GM23338 (cell line): ENCODE measurements around the gene ZNF841. TPM values are rescaled to one million over a fixed set of nuclear protein-coding genes. Genes with fewer than 3 reads are reported as not detected.

Experiments
- ATAC-seq: fragments of 200-7000 bp; cut with Tn5 transposase; 3 replicates; pipeline ENCODE4 v1.9.1; 2020
- DNase-seq: peaks from one replicate; pipeline ENCODE4 v3.0.0-alpha.2; 2015; ENCODE audit warnings: low spot score
- H2AFZ ChIP-seq: fragments of 200-600 bp; sonication (generic); 2 replicates; pipeline ENCODE4 v1.8.0; 2016; ENCODE audit warnings: antibody characterized with exemption, mild to moderate bottlenecking, moderate library complexity
- H3F3A ChIP-seq: fragments of 200-600 bp; sonication (generic); replicated peaks from 2 replicates; pipeline ENCODE4 v1.8.0; 2017; ENCODE audit warnings: antibody characterized with exemption, mixed run types, low read depth
- H3K27ac ChIP-seq: fragments of 200-600 bp; sonication (generic); 2 replicates; pipeline ENCODE4 v1.6.1; 2016; ENCODE audit warnings: low read depth
- H3K27me3 ChIP-seq: fragments of 200-600 bp; sonication (generic); 2 replicates; pipeline ENCODE4 v1.8.0; 2016; ENCODE audit warnings: mild to moderate bottlenecking, mixed run types, moderate library complexity; ENCODE audit not compliant: insufficient read depth
- H3K36me3 ChIP-seq: fragments of 200-600 bp; sonication (generic); 2 replicates; pipeline ENCODE4 v1.8.0; 2016; ENCODE audit warnings: mild to moderate bottlenecking; ENCODE audit not compliant: insufficient read depth
- H3K4me1 ChIP-seq: fragments of 200-600 bp; sonication (generic); 2 replicates; pipeline ENCODE4 v1.8.0; 2016; ENCODE audit warnings: mild to moderate bottlenecking, moderate library complexity; ENCODE audit not compliant: insufficient read depth
- H3K4me2 ChIP-seq: fragments of 200-600 bp; sonication (generic); 2 replicates; pipeline ENCODE4 v1.7.1; 2017; ENCODE audit warnings: mixed run types
- H3K4me3 ChIP-seq: fragments of 200-600 bp; sonication (generic); 2 replicates; pipeline ENCODE4 v1.6.1; 2016; ENCODE audit warnings: mixed run types
- H3K79me2 ChIP-seq: fragments of 200-600 bp; sonication (generic); replicated peaks from 2 replicates; pipeline ENCODE4 v1.8.0; 2017; ENCODE audit warnings: mild to moderate bottlenecking; ENCODE audit not compliant: insufficient read depth
- H3K9me2 ChIP-seq: fragments of 200-600 bp; sonication (generic); 2 replicates; pipeline ENCODE4 v1.8.0; 2017; ENCODE audit not compliant: insufficient read depth
- H4K20me1 ChIP-seq: fragments of 200-600 bp; sonication (generic); replicated peaks from 2 replicates; pipeline ENCODE4 v1.8.0; 2017; ENCODE audit warnings: mild to moderate bottlenecking; ENCODE audit not compliant: insufficient read depth
- H3K27ac Mint-ChIP-seq: 2 replicates; pipeline ENCODE4 v1.8.0; 2020; ENCODE audit warnings: inconsistent platforms, mild to moderate bottlenecking, moderate library complexity, mixed read lengths
- H3K27me3 Mint-ChIP-seq: 3 replicates; pipeline ENCODE4 v1.8.0; 2022; ENCODE audit warnings: low read depth, mild to moderate bottlenecking, moderate library complexity, mixed read lengths, inconsistent platforms; ENCODE audit not compliant: insufficient read depth, poor library complexity
- H3K36me3 Mint-ChIP-seq: 3 replicates; pipeline ENCODE4 v1.8.0; 2021; ENCODE audit warnings: low read depth, mild to moderate bottlenecking, inconsistent platforms, moderate library complexity, mixed read lengths
- H3K4me1 Mint-ChIP-seq: 3 replicates; pipeline ENCODE4 v1.8.0; 2020; ENCODE audit warnings: mild to moderate bottlenecking, inconsistent platforms, mixed read lengths
- H3K4me3 Mint-ChIP-seq: 3 replicates; pipeline ENCODE4 v1.8.0; 2021; ENCODE audit warnings: moderate library complexity, mild to moderate bottlenecking, inconsistent platforms, mixed read lengths
- H3K9me3 Mint-ChIP-seq: 3 replicates; pipeline ENCODE4 v1.8.0; 2020; ENCODE audit warnings: moderate library complexity, mild to moderate bottlenecking, inconsistent platforms, mixed read lengths
- CREB1 ChIP-seq: fragments of 250-450 bp; sonication (Bioruptor Pico); IDR thresholded peaks from 2 replicates; pipeline ENCODE4 v1.5.0; 2020; ENCODE audit warnings: low read depth, mild to moderate bottlenecking, moderate library complexity
- EZH2 ChIP-seq: fragments of 200-600 bp; sonication (generic); IDR thresholded peaks from one replicate; pipeline ENCODE4 v1.8.0; 2017; ENCODE audit warnings: antibody characterized with exemption, mild to moderate bottlenecking, low read depth; ENCODE audit not compliant: unreplicated experiment
- NANOG ChIP-seq: IDR thresholded peaks from 2 replicates; pipeline ENCODE4 v1.6.1; 2016; ENCODE audit warnings: antibody characterized with exemption, borderline replicate concordance
- polyA plus RNA-seq: library from polyadenylated mRNA; unstranded; fragments of >200 nt; fragmentation: Nextera tagmentation; extraction: Ambion mirVana; gene quantifications from 2 replicates; pipeline ENCODE4 v1.2.1, GENCODE V29; 2016
- total RNA-seq: library from RNA; depleted of rRNA; stranded (reverse); fragments of >200 nt; shearing (Covaris generic); gene quantifications from 2 replicates; pipeline ENCODE4 v1.2.3, GENCODE V29; 2014
- TF ChIP-seq, protein P1 (sequence below): IDR thresholded peaks from one replicate; pipeline ENCODE4 v1.6.1; 2018; ENCODE audit warnings: antibody characterized with exemption; ENCODE audit not compliant: unreplicated experiment
- TF ChIP-seq, protein P2 (sequence below), 2 experiments: fragments of 200-600 bp in 1 of 2; sonication (generic) in 1 of 2; conservative IDR thresholded peaks; 2 replicates each; pipeline versions ENCODE4 v1.5.1 to v1.6.1; 2016 to 2017; ENCODE audit warnings: antibody characterized with exemption in 2 of 2, low read depth in 2 of 2, mild to moderate bottlenecking in 2 of 2, moderate library complexity in 1 of 2

Gene ZNF841
- total and polyA plus RNA-seq, 2 experiments from 2014 or later = 5.3 to 12.8 TPM

DNA sequence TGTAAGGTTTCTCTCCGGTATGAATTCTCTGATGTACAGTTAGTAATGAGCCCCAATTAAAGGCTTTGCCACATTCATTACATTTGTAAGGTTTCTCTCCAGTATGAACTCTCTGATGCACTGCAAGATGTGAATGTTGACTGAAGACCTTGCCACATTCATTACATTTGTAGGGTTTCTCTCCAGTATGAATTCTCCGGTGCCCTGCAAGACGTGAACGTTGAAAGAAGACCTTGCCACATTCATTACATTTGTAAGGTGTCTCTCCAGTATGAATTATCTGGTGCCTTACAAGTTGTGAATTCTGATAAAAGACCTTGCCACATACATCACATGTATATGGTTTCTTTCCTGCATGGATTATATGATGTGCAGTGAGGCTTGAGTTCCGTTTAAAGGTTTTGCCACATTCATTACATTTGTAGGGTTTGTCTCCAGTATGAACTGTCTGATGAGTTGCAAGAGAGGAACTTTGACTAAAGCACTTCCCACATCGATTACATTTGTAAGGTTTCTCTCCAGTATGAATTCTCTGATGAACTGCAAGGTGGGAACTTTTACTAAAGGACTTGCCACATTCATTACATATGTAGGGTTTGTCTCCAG, 29.2 kb downstream of the ZNF841 start:
- no peak overlapping the region for H3K4me2 ChIP-seq
- no peaks in the 10 kb centered on the region for H3K79me2 ChIP-seq
- TF ChIP-seq, protein P1, sequence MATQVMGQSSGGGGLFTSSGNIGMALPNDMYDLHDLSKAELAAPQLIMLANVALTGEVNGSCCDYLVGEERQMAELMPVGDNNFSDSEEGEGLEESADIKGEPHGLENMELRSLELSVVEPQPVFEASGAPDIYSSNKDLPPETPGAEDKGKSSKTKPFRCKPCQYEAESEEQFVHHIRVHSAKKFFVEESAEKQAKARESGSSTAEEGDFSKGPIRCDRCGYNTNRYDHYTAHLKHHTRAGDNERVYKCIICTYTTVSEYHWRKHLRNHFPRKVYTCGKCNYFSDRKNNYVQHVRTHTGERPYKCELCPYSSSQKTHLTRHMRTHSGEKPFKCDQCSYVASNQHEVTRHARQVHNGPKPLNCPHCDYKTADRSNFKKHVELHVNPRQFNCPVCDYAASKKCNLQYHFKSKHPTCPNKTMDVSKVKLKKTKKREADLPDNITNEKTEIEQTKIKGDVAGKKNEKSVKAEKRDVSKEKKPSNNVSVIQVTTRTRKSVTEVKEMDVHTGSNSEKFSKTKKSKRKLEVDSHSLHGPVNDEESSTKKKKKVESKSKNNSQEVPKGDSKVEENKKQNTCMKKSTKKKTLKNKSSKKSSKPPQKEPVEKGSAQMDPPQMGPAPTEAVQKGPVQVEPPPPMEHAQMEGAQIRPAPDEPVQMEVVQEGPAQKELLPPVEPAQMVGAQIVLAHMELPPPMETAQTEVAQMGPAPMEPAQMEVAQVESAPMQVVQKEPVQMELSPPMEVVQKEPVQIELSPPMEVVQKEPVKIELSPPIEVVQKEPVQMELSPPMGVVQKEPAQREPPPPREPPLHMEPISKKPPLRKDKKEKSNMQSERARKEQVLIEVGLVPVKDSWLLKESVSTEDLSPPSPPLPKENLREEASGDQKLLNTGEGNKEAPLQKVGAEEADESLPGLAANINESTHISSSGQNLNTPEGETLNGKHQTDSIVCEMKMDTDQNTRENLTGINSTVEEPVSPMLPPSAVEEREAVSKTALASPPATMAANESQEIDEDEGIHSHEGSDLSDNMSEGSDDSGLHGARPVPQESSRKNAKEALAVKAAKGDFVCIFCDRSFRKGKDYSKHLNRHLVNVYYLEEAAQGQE = no peak
- no peak for TF ChIP-seq NANOG
- peaks cover 59% of the 10 kb centered on the region for H3K36me3 ChIP-seq
- Mint-ChIP-seq H3K4me1 (no peaks in the 10 kb centered on the region), H3K9me3 (peaks cover 95% of the 10 kb centered on the region), H3K4me3 (no peak overlapping the region), H3K27me3 (peaks cover 2% of the 10 kb centered on the region), H3K27ac (no peak overlapping the region), H3K36me3 (peaks cover 98% of the 10 kb centered on the region)
- H3F3A ChIP-seq = no peaks in the 10 kb centered on the region
- H3K4me1 ChIP-seq = no peaks in the 10 kb centered on the region
- no peaks in the 10 kb centered on the region for H4K20me1 ChIP-seq
- H3K4me3 ChIP-seq = no peak overlapping the region
- H3K27me3 ChIP-seq = no peaks in the 10 kb centered on the region
- 0 out of 2 replicates have a peak, but pooled peaks cover 3% of the 10 kb centered on the region for H3K9me2 ChIP-seq
- no peak for DNase-seq
- no peak overlapping the region for H2AFZ ChIP-seq
- no peak overlapping the region for H3K27ac ChIP-seq
- no peak for ATAC-seq

DNA sequence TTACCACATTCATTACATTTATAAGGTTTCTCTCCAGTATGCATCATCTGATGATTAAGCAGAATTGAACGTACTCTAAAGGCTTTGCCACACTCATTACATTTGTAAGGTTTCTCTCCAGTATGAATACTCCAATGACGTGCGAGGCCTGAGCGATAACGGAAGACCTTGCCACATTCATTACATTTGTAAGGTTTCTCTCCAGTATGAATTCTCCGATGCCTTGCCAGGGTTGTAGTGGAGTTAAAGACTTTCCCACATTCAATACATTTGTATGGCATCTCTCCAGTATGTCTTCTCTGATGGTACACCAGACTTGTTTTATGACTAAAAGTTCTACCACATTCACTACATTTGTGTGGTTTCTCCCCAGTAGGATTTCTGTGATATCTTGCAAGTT, 30.2 kb downstream of the ZNF841 start:
- Mint-ChIP-seq H3K9me3 (peaks cover 97% of the 10 kb centered on the region), H3K4me3 (no peak overlapping the region), H3K36me3 (peaks cover 98% of the 10 kb centered on the region), H3K27ac (no peak overlapping the region), H3K27me3 (no peaks in the 10 kb centered on the region), H3K4me1 (no peaks in the 10 kb centered on the region)
- Histone ChIP-seq H3K27ac (no peak overlapping the region), H3K27me3 (no peaks in the 10 kb centered on the region), H3K79me2 (no peaks in the 10 kb centered on the region), H4K20me1 (no peaks in the 10 kb centered on the region), H3K4me2 (no peak overlapping the region), H3K9me2 (0 out of 2 replicates have a peak, but pooled peaks cover 3% of the 10 kb centered on the region), H3F3A (no peaks in the 10 kb centered on the region), H2AFZ (no peak overlapping the region), H3K4me3 (no peak overlapping the region), H3K36me3 (peaks cover 56% of the 10 kb centered on the region), H3K4me1 (no peaks in the 10 kb centered on the region)
- ATAC-seq (no peak), DNase-seq (no peak)
- TF ChIP-seq, protein P2, sequence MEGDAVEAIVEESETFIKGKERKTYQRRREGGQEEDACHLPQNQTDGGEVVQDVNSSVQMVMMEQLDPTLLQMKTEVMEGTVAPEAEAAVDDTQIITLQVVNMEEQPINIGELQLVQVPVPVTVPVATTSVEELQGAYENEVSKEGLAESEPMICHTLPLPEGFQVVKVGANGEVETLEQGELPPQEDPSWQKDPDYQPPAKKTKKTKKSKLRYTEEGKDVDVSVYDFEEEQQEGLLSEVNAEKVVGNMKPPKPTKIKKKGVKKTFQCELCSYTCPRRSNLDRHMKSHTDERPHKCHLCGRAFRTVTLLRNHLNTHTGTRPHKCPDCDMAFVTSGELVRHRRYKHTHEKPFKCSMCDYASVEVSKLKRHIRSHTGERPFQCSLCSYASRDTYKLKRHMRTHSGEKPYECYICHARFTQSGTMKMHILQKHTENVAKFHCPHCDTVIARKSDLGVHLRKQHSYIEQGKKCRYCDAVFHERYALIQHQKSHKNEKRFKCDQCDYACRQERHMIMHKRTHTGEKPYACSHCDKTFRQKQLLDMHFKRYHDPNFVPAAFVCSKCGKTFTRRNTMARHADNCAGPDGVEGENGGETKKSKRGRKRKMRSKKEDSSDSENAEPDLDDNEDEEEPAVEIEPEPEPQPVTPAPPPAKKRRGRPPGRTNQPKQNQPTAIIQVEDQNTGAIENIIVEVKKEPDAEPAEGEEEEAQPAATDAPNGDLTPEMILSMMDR (conservative IDR thresholded peaks at IDR 0.05; ENCODE audit: low read depth in 2 of 2) = no peak
- TF ChIP-seq CREB1 (CRISPR knock-in tag) (no peak), EZH2 (no peak)
- TF ChIP-seq, protein P1 = no peak
